CD4-positive, alpha-beta T cell treated with Interferon alpha-2 for 1 hour (primary cell): ENCODE data around the gene DDX3X.
"Not testable (repeated sequence)": the region's sequence is repeated elsewhere in the genome, so short reads cannot be mapped to it uniquely, and the experiment has no call there.

Source experiments
- DNase-seq, 2 donors: peaks; one replicate each; pipeline ENCODE4 v3.0.0-alpha.2; 2020 to 2022

DDX3X gene

GRCh38 chrX:41332005-41332404 lies 2.0 kb upstream of the DDX3X start:
- DNase-seq, result peak in 1 of 2 donors; percentile 26

- DNase-seq, result peak; percentile 46 to 52
Observed at GRCh38 chrX:41332408-41333002, 1.5 kb upstream of the DDX3X start.

- DNase-seq, result peak; percentile 90 to 93
Observed at GRCh38 chrX:41333003-41333743, 789 bp upstream of the DDX3X start.

- peak; percentile 83 to 88 for DNase-seq
Observed at GRCh38 chrX:41334363-41335197, 618 bp downstream of the DDX3X start.

- no peak for DNase-seq
Observed at GRCh38 chrX:41335198-41335957, 1.4 kb downstream of the DDX3X start.

- no peak for DNase-seq
Observed at GRCh38 chrX:41335958-41336331, 2.0 kb downstream of the DDX3X start.

- DNase-seq, result no peak
Observed at GRCh38 chrX:41336447-41336846, 2.5 kb downstream of the DDX3X start.

- DNase-seq, result peak in 1 of 2 donors; percentile 42
Observed at GRCh38 chrX:41337140-41337539, 3.2 kb downstream of the DDX3X start.

GRCh38 chrX:41338436-41338835 lies 4.5 kb downstream of the DDX3X start:
- DNase-seq, result no peak

GRCh38 chrX:41339148-41339547 lies 5.2 kb downstream of the DDX3X start:
- DNase-seq, result no peak

- no peak for DNase-seq
Observed at GRCh38 chrX:41344053-41344452, 10.1 kb downstream of the DDX3X start.

- no peak for DNase-seq
Observed at GRCh38 chrX:41347186-41347585, 13.2 kb downstream of the DDX3X start.

GRCh38 chrX:41348551-41348950 lies 14.6 kb downstream of the DDX3X start:
- DNase-seq, result no peak

- peak in 1 of 2 donors; percentile 46 for DNase-seq
Observed at GRCh38 chrX:41350150-41350975, 16.4 kb downstream of the DDX3X start.

- peak; percentile 34 to 52 for DNase-seq
Observed at GRCh38 chrX:41350976-41351569, 17.1 kb downstream of the DDX3X start.

- peak in 1 of 2 donors; percentile 52 for DNase-seq
Observed at GRCh38 chrX:41351923-41352322, 18.0 kb downstream of the DDX3X start.

- peak in 1 of 2 donors; percentile 55 for DNase-seq
Observed at GRCh38 chrX:41352329-41352838, 18.4 kb downstream of the DDX3X start.

- DNase-seq, result peak in 1 of 2 donors; percentile 50
Observed at GRCh38 chrX:41353985-41354384, 20.0 kb downstream of the DDX3X start.

- no peak for DNase-seq
Observed at GRCh38 chrX:41369152-41369551, 35.2 kb downstream of the DDX3X start.

- DNase-seq, result not testable (repeated sequence)
Observed at GRCh38 chrX:41371575-41371974, 37.6 kb downstream of the DDX3X start.

- DNase-seq, result no peak
Observed at GRCh38 chrX:41373989-41374606, 40.1 kb downstream of the DDX3X start.
